Body of pancreas (tissue), 4 donors: ENCODE data around the gene NOS1.

Experiments
- CTCF ChIP-seq, 7 experiments: fragments of 450-650 bp in 4 of 7; fragments of 200-600 bp in 3 of 7; sonication (generic) in 3 of 7; IDR thresholded peaks; one replicate each; pipeline ENCODE4 v1.5.1; 2016 to 2019; ENCODE audit warnings: antibody characterized with exemption in 7 of 7
- POLR2A ChIP-seq, 3 donors: fragments of 450-650 bp; IDR thresholded peaks; one replicate each; pipeline ENCODE4 v1.6.1; 2016; ENCODE audit warnings: antibody characterized with exemption in 3 of 3, mild to moderate bottlenecking in 2 of 3

- TF ChIP-seq CTCF (IDR thresholded peaks at IDR 0.05) (no peak), POLR2A (IDR thresholded peaks at IDR 0.05) (no peak)
Observed at GRCh38 chr12:117162633-117163032, 198.8 kb downstream of the NOS1 start.
